ENCODE data around the gene SLC25A23. TPM values are rescaled to one million over a fixed set of nuclear protein-coding genes. Genes with fewer than 3 reads are reported as not detected.

Gene SLC25A23
- total and polyA plus RNA-seq, 2 of the 8 experiments (the other 6 are each of a cell fraction or from before 2014, with no cell fraction given): 18.0 to 48.1 TPM

- H4K5ac ChIP-seq (ENCODE audit: insufficient read length, low read depth, low read length): no peak overlapping the region
- H2AFZ ChIP-seq (ENCODE audit: low read length): no peak overlapping the region
- H3K27ac ChIP-seq (ENCODE audit: low read depth, low read length): no peak overlapping the region
- H3K23ac ChIP-seq (ENCODE audit: insufficient read length): no peak overlapping the region
- no peak overlapping the region for H3K56ac ChIP-seq (replicated peaks; ENCODE audit: insufficient read length, low read depth, low read length)
- H3K18ac ChIP-seq (ENCODE audit: extremely low read depth, low read length): no peak overlapping the region
- H3K14ac ChIP-seq (ENCODE audit: insufficient read length): no peak overlapping the region
- no peak overlapping the region for H2BK12ac ChIP-seq (ENCODE audit: low read depth, low read length)
- WGBS, 2 experiments (ENCODE audit: extremely low coverage in 1 of 2, insufficient coverage in 1 of 2, insufficient read length in 1 of 2, insufficient replicate concordance in 2 of 2, low coverage in 1 of 2, low lambda C conversion rate in 2 of 2, missing lambda C conversion rate in 1 of 2): 93% methylated on average over 11 of the region's 11 CpGs; no CpG with 5 or more reads in 1 of the 2 experiments
- no peak overlapping the region for H3K4me2 ChIP-seq (ENCODE audit: insufficient read depth in 1 of 2, low read depth in 2 of 2, low read length in 2 of 2)
- H3K36me3 ChIP-seq (ENCODE audit: control insufficient read depth in 2 of 4, insufficient read depth in 4 of 4, low read length in 3 of 4): no peaks in the 10 kb centered on the region
- H2BK20ac ChIP-seq (ENCODE audit: low read length): no peak overlapping the region
- no peak overlapping the region for H2BK15ac ChIP-seq (ENCODE audit: low read length)
- no peak overlapping the region for H3K4me3 ChIP-seq (ENCODE audit: extremely low read depth in 1 of 4, insufficient read depth in 2 of 4, low read depth in 3 of 4, low read length in 4 of 4)
- no peaks in the 10 kb centered on the region for H3K23me2 ChIP-seq (ENCODE audit: low read depth, low read length)
- no peaks in the 10 kb centered on the region for H3K79me2 ChIP-seq (ENCODE audit: control insufficient read depth in 1 of 2, insufficient read depth in 2 of 2, low read length in 2 of 2)
- peaks cover 0 to 6% (median 0%) of the 10 kb centered on the region in 4 experiments; a peak in 1 of 7 replicates for H3K27me3 ChIP-seq (replicated peaks in 1 of 4; ENCODE audit: control insufficient read depth in 3 of 4, extremely low read depth in 1 of 4, insufficient read depth in 3 of 4, low read length in 3 of 4)
- ChIA-PET CTCF (ENCODE audit: partially characterized antibody) (interaction anchor here (0.7 kb wide), 2 partner anchors 22 to 54 kb away, joined by 3 to 5 read pairs; no protein-coding TSS in a partner anchor), POLR2A (ENCODE audit: partially characterized antibody) (interaction anchor here (0.7 to 1.1 kb wide), 2 partner anchors 11 to 33 kb away, joined by 3 read pairs; no protein-coding TSS in a partner anchor)
- no peak overlapping the region for H2AK5ac ChIP-seq (ENCODE audit: low read depth, low read length)
- peak overlapping the region; percentile 51; the same call in 1 of the 2 replicates for H4K8ac ChIP-seq (ENCODE audit: extremely low read depth, insufficient read depth, low read length)
- H3K9ac ChIP-seq (replicated peaks in 1 of 4; ENCODE audit: extremely low read depth in 1 of 4, low read depth in 3 of 4, low read length in 3 of 4): no peak overlapping the region
- no peak overlapping the region for H2BK5ac ChIP-seq (ENCODE audit: low read depth, low read length)
- no peaks in the 10 kb centered on the region for H3K4me1 ChIP-seq (replicated peaks in 1 of 4; ENCODE audit: control insufficient read depth in 3 of 4, insufficient read depth in 4 of 4, low read length in 3 of 4)
- no peak overlapping the region for H2BK120ac ChIP-seq (replicated peaks; ENCODE audit: low read depth, low read length)
- no peaks in the 10 kb centered on the region for H4K20me1 ChIP-seq (replicated peaks in 1 of 2; ENCODE audit: control insufficient read depth in 1 of 2, insufficient read depth in 2 of 2, low read length in 2 of 2)
- no peak for DNase-seq (ENCODE audit: low read depth in 1 of 2, low spot score in 2 of 2)
- no peaks in the 10 kb centered on the region for H3K79me1 ChIP-seq (ENCODE audit: low read depth, low read length)
- no peaks in the 10 kb centered on the region for H3K9me3 ChIP-seq (ENCODE audit: insufficient read depth in 2 of 2, low read depth in 1 of 2, low read length in 1 of 2)
- no peak overlapping the region for H4K91ac ChIP-seq (replicated peaks; ENCODE audit: insufficient read length, low read length)
- no peak for FAIRE-seq
- H3K4ac ChIP-seq (replicated peaks; ENCODE audit: insufficient read length, low read depth, low read length): no peak overlapping the region
- no peak for TF ChIP-seq MAFK (IDR thresholded peaks at IDR 0.05; ENCODE audit: low read depth, low read length)
- no peak for TF ChIP-seq TCF12 (IDR thresholded peaks at IDR 0.05; ENCODE audit: low read depth, low read length)
- no peak for TF ChIP-seq NANOG (IDR thresholded peaks at IDR 0.05; ENCODE audit: insufficient read depth, low read depth, low read length, poor library complexity, severe bottlenecking)
- no peak for TF ChIP-seq SAP30 (IDR thresholded peaks at IDR 0.05; ENCODE audit: insufficient read depth, insufficient replicate concordance, low read length)
- no peak for TF ChIP-seq JUND (IDR thresholded peaks at IDR 0.05; ENCODE audit: low read length)
- no peak for TF ChIP-seq HDAC6 (IDR thresholded peaks at IDR 0.05; ENCODE audit: low read depth, low read length)
- no peak for TF ChIP-seq CREB1 (IDR thresholded peaks at IDR 0.05)
- TF ChIP-seq YY1 (IDR thresholded peaks at IDR 0.05; ENCODE audit: low read depth, low read length): no peak
- TF ChIP-seq NRF1 (IDR thresholded peaks at IDR 0.05; ENCODE audit: low read depth, low read length): no peak
- TF ChIP-seq CBX8 (IDR thresholded peaks at IDR 0.05; ENCODE audit: borderline replicate concordance, low read depth, low read length): no peak
Measured at GRCh38 chr19:6431891-6432290, 27.7 kb downstream of the SLC25A23 start.
